Measurements from ENCODE around the gene CDK5RAP2.

Gene CDK5RAP2

DNA sequence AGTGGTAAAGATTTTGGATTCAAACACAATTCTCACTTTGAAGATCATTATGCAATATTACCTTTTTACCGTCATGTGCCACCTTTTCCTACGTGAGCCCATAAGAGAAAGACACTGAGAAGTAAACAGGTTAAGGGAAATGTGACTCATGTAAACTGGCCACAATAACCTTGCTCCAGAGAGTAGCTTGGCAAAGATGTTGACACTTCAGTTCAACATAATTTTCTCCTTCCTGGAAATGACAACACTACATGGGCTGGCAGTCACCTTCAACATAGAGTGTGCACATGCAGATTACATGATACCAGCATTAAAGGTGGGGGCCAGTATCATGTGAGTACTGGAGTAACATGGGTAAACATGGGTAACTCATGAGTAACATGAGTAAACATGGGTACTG lies 141.9 kb downstream of the CDK5RAP2 start:
- TF ChIP-seq GLI2 (tag by site-specific recombination; IDR thresholded peaks at IDR 0.05; ENCODE audit: borderline replicate concordance, low read depth) (no peak), ZNF426 (tag by site-specific recombination; IDR thresholded peaks at IDR 0.05) (no peak), ZNF350 (tag by site-specific recombination; IDR thresholded peaks at IDR 0.05) (no peak), OVOL3 (tag by site-specific recombination; IDR thresholded peaks at IDR 0.05) (no peak), ZNF621 (tag by site-specific recombination; IDR thresholded peaks at IDR 0.05) (no peak), IKZF3 (tag by site-specific recombination; IDR thresholded peaks at IDR 0.05) (no peak), ZFP37 (tag by site-specific recombination; IDR thresholded peaks at IDR 0.05) (no peak), ZNF16 (tag by site-specific recombination; IDR thresholded peaks at IDR 0.05; ENCODE audit: low read depth) (no peak), PRDM1 (tag by site-specific recombination; IDR thresholded peaks at IDR 0.05) (no peak), ZNF335 (tag by site-specific recombination; conservative IDR thresholded peaks at IDR 0.05) (no peak), REPIN1 (tag by site-specific recombination; IDR thresholded peaks at IDR 0.05; ENCODE audit: low read depth) (no peak)
- TF ChIP-seq, protein P1, sequence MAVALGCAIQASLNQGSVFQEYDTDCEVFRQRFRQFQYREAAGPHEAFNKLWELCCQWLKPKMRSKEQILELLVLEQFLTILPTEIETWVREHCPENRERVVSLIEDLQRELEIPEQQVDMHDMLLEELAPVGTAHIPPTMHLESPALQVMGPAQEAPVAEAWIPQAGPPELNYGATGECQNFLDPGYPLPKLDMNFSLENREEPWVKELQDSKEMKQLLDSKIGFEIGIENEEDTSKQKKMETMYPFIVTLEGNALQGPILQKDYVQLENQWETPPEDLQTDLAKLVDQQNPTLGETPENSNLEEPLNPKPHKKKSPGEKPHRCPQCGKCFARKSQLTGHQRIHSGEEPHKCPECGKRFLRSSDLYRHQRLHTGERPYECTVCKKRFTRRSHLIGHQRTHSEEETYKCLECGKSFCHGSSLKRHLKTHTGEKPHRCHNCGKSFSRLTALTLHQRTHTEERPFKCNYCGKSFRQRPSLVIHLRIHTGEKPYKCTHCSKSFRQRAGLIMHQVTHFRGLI (tag by site-specific recombination; IDR thresholded peaks at IDR 0.05) = no peak
- TF ChIP-seq, protein P2, sequence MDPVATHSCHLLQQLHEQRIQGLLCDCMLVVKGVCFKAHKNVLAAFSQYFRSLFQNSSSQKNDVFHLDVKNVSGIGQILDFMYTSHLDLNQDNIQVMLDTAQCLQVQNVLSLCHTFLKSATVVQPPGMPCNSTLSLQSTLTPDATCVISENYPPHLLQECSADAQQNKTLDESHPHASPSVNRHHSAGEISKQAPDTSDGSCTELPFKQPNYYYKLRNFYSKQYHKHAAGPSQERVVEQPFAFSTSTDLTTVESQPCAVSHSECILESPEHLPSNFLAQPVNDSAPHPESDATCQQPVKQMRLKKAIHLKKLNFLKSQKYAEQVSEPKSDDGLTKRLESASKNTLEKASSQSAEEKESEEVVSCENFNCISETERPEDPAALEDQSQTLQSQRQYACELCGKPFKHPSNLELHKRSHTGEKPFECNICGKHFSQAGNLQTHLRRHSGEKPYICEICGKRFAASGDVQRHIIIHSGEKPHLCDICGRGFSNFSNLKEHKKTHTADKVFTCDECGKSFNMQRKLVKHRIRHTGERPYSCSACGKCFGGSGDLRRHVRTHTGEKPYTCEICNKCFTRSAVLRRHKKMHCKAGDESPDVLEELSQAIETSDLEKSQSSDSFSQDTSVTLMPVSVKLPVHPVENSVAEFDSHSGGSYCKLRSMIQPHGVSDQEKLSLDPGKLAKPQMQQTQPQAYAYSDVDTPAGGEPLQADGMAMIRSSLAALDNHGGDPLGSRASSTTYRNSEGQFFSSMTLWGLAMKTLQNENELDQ (tag by site-specific recombination; IDR thresholded peaks at IDR 0.05; ENCODE audit: low read depth) = no peak
- ChIA-PET CTCF (interaction anchor here (0.9 to 2.1 kb wide), 6 partner anchors 13 to 68 kb away, joined by 3 to 7 read pairs (median 4); no protein-coding TSS in a partner anchor), POLR2A (no interaction called here)
- no peak overlapping the region for H3K4me3 ChIP-seq (ENCODE audit: low read depth, low read length)
- peaks cover 3 to 75% of the 10 kb centered on the region in 2 experiments; a peak in 1 of 3 replicates for H3K36me3 ChIP-seq (ENCODE audit: control insufficient read depth in 2 of 2, insufficient read depth in 1 of 2, low read length in 2 of 2)
- no peak overlapping the region for H3K27ac ChIP-seq (ENCODE audit: extremely low read depth, low read depth, low read length)
- no peaks in the 10 kb centered on the region for H3K4me1 ChIP-seq (ENCODE audit: control insufficient read depth, insufficient read depth, low read length)
- H3K9me3 ChIP-seq (ENCODE audit: control insufficient read depth, insufficient read depth, low read depth, low read length) = no peaks in the 10 kb centered on the region

DNA sequence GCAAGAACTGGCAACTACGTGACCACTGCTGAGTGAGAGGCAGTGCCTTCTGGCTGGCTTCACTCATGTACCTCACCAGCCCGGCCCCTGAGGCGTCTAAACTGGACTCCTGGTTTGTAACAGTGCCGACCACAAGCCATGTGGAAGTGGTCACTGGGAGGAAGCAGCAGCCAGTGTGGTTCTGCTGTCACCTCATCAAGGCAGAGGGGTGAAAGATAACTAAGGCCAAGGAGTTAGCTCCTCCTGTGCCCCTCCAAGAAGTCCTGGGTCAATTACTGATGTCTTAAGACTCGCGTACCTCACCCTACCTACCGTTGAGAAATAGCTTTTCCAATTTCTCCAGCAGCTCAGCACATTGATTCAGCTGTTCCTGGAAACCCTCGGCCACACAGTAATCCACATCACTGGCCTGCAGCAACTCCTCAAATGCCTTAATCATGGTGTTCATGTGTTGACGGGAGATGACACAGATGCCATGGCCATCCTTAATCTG lies 142.9 kb downstream of the CDK5RAP2 start:
- TF ChIP-seq OVOL3 (tag by site-specific recombination; IDR thresholded peaks at IDR 0.05) = no peak
- no peak for TF ChIP-seq ZNF530 (tag by site-specific recombination; IDR thresholded peaks at IDR 0.05; ENCODE audit: low read depth)
- no peak for TF ChIP-seq KLF7 (tag by site-specific recombination; IDR thresholded peaks at IDR 0.05; ENCODE audit: borderline replicate concordance)
- TF ChIP-seq, protein P3, sequence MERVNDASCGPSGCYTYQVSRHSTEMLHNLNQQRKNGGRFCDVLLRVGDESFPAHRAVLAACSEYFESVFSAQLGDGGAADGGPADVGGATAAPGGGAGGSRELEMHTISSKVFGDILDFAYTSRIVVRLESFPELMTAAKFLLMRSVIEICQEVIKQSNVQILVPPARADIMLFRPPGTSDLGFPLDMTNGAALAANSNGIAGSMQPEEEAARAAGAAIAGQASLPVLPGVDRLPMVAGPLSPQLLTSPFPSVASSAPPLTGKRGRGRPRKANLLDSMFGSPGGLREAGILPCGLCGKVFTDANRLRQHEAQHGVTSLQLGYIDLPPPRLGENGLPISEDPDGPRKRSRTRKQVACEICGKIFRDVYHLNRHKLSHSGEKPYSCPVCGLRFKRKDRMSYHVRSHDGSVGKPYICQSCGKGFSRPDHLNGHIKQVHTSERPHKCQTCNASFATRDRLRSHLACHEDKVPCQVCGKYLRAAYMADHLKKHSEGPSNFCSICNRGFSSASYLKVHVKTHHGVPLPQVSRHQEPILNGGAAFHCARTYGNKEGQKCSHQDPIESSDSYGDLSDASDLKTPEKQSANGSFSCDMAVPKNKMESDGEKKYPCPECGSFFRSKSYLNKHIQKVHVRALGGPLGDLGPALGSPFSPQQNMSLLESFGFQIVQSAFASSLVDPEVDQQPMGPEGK (tag by site-specific recombination; IDR thresholded peaks at IDR 0.05) = no peak
- TF ChIP-seq ZNF521 (tag by site-specific recombination; IDR thresholded peaks at IDR 0.05) = no peak
- no peak for TF ChIP-seq ZNF658 (tag by site-specific recombination; IDR thresholded peaks at IDR 0.05)
- Histone ChIP-seq H3K4me3 (ENCODE audit: low read depth, low read length) (no peak overlapping the region), H3K27ac (ENCODE audit: extremely low read depth, low read depth, low read length) (no peak overlapping the region), H3K9me3 (ENCODE audit: control insufficient read depth, insufficient read depth, low read depth, low read length) (no peaks in the 10 kb centered on the region), H3K4me1 (ENCODE audit: control insufficient read depth, insufficient read depth, low read length) (no peaks in the 10 kb centered on the region), H3K36me3 (ENCODE audit: control insufficient read depth in 2 of 2, insufficient read depth in 1 of 2, low read length in 2 of 2) (peaks cover 3 to 65% of the 10 kb centered on the region in 2 experiments; a peak in 1 of 3 replicates)
- POLR2A ChIA-PET = no interaction called here
- CTCF ChIA-PET = interaction anchor here (0.6 to 1.9 kb wide), 3 partner anchors 38 to 48 kb away, joined by 3 to 7 read pairs (median 3); no protein-coding TSS in a partner anchor
